LNCaP clone FGC (cell line): ENCODE results near the gene FFAR2.

Source experiments
- DNase-seq: peaks from one replicate; pipeline ENCODE4 v3.0.0-alpha.2; 2011; ENCODE audit warnings: low read depth
- H3K4me3 ChIP-seq: 2 replicates; pipeline ENCODE4 v1.5.1; 2011; ENCODE audit warnings: mild to moderate bottlenecking, low read depth, low read length, control low read depth
- TF ChIP-seq, protein P1 (sequence below): IDR thresholded peaks from 2 replicates; pipeline ENCODE4 v1.5.1; 2012; ENCODE audit warnings: mild to moderate bottlenecking; ENCODE audit not compliant: control insufficient read depth, insufficient read depth; ENCODE audit errors: extremely low read depth

FFAR2 gene

DNA sequence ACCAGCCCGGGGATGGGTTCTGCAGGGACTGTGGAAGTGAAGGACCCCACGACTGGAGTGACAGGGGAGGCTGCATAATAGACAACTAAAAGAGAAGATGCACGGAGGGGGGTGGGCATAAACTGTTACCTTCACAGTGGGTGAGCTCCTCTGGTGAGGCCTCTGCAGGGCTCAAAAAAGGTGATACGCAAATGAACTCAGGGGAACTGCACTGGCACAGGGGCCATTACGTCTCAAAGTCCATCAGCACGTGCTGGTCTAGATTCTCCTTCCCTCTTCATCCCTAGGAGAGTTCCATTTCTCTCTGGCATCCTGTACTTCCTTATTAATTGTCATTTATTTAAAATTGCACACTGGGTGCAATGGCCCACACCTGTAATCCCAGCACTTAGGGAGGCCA is 8.1 kb upstream of the FFAR2 start:
- TF ChIP-seq, protein P1, sequence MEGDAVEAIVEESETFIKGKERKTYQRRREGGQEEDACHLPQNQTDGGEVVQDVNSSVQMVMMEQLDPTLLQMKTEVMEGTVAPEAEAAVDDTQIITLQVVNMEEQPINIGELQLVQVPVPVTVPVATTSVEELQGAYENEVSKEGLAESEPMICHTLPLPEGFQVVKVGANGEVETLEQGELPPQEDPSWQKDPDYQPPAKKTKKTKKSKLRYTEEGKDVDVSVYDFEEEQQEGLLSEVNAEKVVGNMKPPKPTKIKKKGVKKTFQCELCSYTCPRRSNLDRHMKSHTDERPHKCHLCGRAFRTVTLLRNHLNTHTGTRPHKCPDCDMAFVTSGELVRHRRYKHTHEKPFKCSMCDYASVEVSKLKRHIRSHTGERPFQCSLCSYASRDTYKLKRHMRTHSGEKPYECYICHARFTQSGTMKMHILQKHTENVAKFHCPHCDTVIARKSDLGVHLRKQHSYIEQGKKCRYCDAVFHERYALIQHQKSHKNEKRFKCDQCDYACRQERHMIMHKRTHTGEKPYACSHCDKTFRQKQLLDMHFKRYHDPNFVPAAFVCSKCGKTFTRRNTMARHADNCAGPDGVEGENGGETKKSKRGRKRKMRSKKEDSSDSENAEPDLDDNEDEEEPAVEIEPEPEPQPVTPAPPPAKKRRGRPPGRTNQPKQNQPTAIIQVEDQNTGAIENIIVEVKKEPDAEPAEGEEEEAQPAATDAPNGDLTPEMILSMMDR = no peak
- no peak overlapping the region for H3K4me3 ChIP-seq
- no peak for DNase-seq

DNA sequence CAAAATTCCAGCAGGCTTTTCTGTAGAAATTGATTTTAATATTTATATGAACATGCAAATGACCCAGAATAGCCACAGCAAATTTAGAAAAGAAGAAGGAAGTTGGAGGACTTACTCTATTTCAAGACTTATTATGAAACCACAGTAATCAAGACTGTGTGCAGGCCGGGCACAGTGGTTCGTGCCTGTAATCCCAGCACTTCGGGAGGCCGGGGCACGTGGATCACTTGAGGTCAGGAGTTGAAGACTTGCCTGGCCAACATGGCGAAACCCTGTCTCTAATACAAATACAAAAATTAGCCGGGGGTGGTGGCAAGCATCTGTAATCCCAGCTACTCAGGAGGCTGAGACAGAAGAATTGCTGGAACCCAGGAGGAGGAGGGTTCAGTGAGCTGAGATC is 6.0 kb upstream of the FFAR2 start:
- TF ChIP-seq, protein P1 = no peak
- H3K4me3 ChIP-seq = no peak overlapping the region
- DNase-seq = no peak

DNA sequence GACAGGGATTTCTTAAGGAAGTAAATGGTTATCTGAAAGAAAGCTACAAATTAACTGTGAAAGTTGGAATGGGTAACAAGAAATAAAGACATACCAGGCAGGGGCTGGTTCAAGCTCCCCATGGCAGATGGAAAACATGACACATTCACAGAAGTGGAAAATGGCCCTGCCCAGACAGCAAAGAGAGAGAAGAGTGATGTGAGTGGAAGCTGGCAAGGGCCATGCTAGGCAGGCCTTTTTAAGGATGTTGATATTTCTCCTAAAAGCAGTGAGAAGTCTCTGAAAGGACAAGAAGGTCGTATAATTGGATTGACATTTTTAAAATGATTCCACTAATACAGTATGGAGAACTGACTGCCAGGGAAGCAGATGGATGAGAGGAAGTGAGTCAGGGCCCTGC is 3.3 kb upstream of the FFAR2 start:
- TF ChIP-seq, protein P1 = no peak
- H3K4me3 ChIP-seq = no peak overlapping the region
- no peak for DNase-seq

DNA sequence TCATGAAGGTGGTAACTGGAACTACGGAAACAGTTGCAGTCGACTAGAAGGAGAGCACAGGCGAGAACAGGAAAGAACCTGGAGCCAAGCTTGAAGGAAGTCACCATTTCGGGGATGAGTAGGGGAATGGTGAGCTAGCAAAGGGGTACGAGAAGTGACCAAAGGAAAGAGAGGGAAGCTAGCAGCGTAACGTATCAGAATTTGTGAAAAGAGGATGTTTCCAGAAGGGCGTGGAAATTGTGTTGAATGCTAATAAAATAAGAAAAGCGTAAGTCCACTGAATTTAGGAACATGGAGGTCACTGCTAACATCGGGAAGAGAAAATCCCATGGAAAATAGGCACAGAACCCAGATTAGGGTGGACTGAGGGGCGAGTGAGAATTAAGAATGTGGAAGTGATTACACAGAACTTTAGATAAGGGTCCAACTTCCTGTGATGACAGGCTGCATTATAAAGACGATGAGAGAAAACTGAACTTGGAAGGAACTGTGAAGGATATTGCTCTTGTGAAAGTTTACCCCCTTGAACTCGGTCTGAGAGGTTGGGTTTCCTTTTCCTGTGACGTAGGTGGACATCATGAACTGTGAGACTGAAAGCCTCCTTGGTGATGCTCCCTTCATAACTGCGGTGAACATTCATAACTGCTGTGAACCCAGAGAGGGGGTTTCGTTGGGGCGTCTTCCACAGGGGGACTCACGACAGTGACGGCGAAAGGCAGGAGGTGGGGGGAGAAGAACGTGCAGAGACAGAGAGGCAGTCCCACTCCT is 2.0 kb upstream of the FFAR2 start:
- no peak overlapping the region for H3K4me3 ChIP-seq
- TF ChIP-seq, protein P1 = no peak
- no peak for DNase-seq

DNA sequence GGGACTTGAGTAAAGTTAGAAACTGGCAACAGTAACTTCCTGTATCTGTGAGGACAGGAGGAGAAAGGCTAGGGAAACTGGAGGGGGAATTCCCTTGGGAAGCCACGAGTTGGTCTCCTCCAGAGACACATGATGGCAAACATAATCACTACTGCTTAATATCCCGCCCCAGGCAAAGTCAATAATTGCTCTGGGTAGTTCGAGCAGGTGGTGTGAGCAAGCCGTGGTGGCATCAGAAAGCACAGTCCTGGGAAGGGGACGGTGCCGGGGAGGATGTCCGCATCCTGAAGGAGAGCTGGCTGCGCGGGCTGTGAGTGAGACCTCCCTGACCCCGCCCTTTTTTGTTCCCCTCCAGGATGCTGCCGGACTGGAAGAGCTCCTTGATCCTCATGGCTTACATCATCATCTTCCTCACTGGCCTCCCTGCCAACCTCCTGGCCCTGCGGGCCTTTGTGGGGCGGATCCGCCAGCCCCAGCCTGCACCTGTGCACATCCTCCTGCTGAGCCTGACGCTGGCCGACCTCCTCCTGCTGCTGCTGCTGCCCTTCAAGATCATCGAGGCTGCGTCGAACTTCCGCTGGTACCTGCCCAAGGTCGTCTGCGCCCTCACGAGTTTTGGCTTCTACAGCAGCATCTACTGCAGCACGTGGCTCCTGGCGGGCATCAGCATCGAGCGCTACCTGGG is 1.4 kb downstream of the FFAR2 start:
- no peak overlapping the region for H3K4me3 ChIP-seq
- DNase-seq = peak; percentile 80
- TF ChIP-seq, protein P1 = no peak

DNA sequence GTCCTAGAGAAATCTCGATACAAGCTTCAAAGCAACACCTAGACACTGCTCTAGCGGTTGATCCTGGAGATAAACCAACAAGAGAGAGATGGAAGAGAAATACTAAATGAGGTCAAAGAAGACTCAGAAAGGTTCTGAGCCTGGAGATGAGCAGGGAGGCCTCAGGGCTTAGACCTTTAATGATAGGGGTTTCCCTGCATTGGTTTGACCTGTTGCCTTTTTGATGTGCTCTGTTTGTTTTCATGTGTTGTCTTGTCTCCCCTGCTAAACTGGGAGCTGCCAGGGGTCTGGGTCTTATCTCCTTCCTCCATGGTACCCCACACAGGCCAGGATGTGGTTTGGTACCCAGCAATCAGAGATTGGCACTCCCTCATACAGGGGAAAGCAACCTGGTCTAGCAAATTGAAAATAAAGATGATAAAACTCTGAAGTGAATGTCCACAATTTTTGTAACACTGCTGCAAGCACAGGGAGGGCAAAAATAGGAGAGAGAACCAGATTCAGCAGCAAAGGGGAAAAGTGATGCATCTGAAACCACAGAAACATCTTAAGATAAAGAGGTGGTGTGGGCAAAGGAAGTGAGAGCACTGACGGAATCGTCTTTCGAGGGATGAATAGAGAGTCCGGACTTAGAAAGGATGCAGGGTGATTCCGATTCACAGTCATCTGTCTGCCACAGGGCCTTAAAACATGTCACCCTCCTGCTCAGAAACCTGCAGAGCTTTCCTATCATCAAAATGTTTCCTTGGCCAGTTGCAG is 3.5 kb downstream of the FFAR2 start:
- TF ChIP-seq, protein P1 = no peak
- DNase-seq = no peak

More for the DNA sequence above, 3.5 kb downstream of the FFAR2 start:
- no peak overlapping the region for H3K4me3 ChIP-seq
